Transverse colon (tissue), 4 donors: ENCODE data around the gene MED13. TPM values are rescaled to one million over a fixed set of nuclear protein-coding genes. Genes with fewer than 3 reads are reported as not detected.

Source experiments
- DNase-seq: peaks from one replicate; pipeline ENCODE4 v3.0.0-alpha.2; 2019
- H3K27ac ChIP-seq, 4 donors: fragments of 200-600 bp; sonication (generic); 2 replicates each; pipeline ENCODE4 v1.5.1; 2016 to 2018; ENCODE audit warnings: inconsistent platforms in 4 of 4
- H3K27me3 ChIP-seq: fragments of 200-600 bp; sonication (generic); 2 replicates; pipeline ENCODE4 v1.5.1; 2017; ENCODE audit warnings: inconsistent platforms
- H3K36me3 ChIP-seq, 4 donors: fragments of 200-600 bp; sonication (generic); 2 replicates each; pipeline ENCODE4 v1.5.1; 2017 to 2019; ENCODE audit warnings: inconsistent platforms in 4 of 4
- H3K4me1 ChIP-seq, 4 donors: fragments of 200-600 bp; sonication (generic); 2 replicates each; pipeline ENCODE4 v1.5.1; 2017 to 2020; ENCODE audit warnings: inconsistent platforms in 4 of 4
- H3K4me3 ChIP-seq, 4 donors: fragments of 200-600 bp; sonication (generic); 1 replicate in 1 of 4; 2 replicates in 3 of 4; pipeline versions ENCODE4 v1.5.1 to v1.6.1; 2017 to 2019; ENCODE audit warnings: inconsistent platforms in 4 of 4
- H3K9me3 ChIP-seq, 2 donors: fragments of 200-600 bp; sonication (generic); 2 replicates each; pipeline ENCODE4 v1.5.1; 2017 to 2019; ENCODE audit warnings: inconsistent platforms in 2 of 2
- EP300 ChIP-seq: sonication (generic); formaldehyde crosslinking; IDR thresholded peaks from one replicate; pipeline ENCODE4 v1.6.1; 2017; ENCODE audit warnings: antibody characterized with exemption, low read depth
- POLR2A ChIP-seq: fragments of 450-650 bp; IDR thresholded peaks from one replicate; pipeline ENCODE4 v1.6.1; 2016; ENCODE audit warnings: antibody characterized with exemption, mild to moderate bottlenecking, moderate library complexity
- POLR2AphosphoS5 ChIP-seq, 3 donors: sonication (generic); formaldehyde crosslinking; IDR thresholded peaks; one replicate each; pipeline ENCODE4 v1.6.1; 2016; ENCODE audit warnings: antibody characterized with exemption in 3 of 3
- WGBS, 2 donors: methylation state at CpG; one replicate each; pipeline ENCODE4 v1.1.5; 2018; ENCODE audit warnings: low coverage in 1 of 2; 5-methylcytosine and 5-hydroxymethylcytosine counted together
- in situ Hi-C, 4 donors: fragments of 200-750 bp; cut with MboI; loops; one replicate each; pipeline versions ENCODE4 v1.15.0 to v1.15.1; 2017; ENCODE audit warnings: low sequenced_read_pairs in 3 of 4, low pct_ligation_motif_present in 1 of 4, low pct_unique_long_range_greater_than_20kb in 1 of 4
- intact Hi-C: fragments of 100-400 bp; cut with DNase I; formaldehyde crosslinking; loops from one replicate; pipeline ENCODE4 v1.15.1; 2023; ENCODE audit warnings: low total_unique reads
- total RNA-seq, 4 donors: library from RNA; depleted of rRNA; stranded (reverse); fragments of >200 nt; gene quantifications; one replicate each; pipeline ENCODE4 v1.1.0, GENCODE V29; 2016
- TF ChIP-seq, protein P1 (sequence below), 5 experiments: fragments of 200-600 bp in 3 of 5; fragments of 450-650 bp in 2 of 5; sonication (generic) in 3 of 5; IDR thresholded peaks; 1 replicate in 2 of 5; 2 replicates in 3 of 5; pipeline ENCODE4 v1.5.1; 2016 to 2017; ENCODE audit warnings: antibody characterized with exemption in 5 of 5, inconsistent platforms in 3 of 5, mild to moderate bottlenecking in 2 of 5, moderate library complexity in 1 of 5

MED13 gene, protein sequence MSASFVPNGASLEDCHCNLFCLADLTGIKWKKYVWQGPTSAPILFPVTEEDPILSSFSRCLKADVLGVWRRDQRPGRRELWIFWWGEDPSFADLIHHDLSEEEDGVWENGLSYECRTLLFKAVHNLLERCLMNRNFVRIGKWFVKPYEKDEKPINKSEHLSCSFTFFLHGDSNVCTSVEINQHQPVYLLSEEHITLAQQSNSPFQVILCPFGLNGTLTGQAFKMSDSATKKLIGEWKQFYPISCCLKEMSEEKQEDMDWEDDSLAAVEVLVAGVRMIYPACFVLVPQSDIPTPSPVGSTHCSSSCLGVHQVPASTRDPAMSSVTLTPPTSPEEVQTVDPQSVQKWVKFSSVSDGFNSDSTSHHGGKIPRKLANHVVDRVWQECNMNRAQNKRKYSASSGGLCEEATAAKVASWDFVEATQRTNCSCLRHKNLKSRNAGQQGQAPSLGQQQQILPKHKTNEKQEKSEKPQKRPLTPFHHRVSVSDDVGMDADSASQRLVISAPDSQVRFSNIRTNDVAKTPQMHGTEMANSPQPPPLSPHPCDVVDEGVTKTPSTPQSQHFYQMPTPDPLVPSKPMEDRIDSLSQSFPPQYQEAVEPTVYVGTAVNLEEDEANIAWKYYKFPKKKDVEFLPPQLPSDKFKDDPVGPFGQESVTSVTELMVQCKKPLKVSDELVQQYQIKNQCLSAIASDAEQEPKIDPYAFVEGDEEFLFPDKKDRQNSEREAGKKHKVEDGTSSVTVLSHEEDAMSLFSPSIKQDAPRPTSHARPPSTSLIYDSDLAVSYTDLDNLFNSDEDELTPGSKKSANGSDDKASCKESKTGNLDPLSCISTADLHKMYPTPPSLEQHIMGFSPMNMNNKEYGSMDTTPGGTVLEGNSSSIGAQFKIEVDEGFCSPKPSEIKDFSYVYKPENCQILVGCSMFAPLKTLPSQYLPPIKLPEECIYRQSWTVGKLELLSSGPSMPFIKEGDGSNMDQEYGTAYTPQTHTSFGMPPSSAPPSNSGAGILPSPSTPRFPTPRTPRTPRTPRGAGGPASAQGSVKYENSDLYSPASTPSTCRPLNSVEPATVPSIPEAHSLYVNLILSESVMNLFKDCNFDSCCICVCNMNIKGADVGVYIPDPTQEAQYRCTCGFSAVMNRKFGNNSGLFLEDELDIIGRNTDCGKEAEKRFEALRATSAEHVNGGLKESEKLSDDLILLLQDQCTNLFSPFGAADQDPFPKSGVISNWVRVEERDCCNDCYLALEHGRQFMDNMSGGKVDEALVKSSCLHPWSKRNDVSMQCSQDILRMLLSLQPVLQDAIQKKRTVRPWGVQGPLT (N-terminal part only)
- 100 to 1,000 TPM in 3 of 4 donors, 10 to 100 TPM in 1; 75.0 to 131 (median 105) TPM for total RNA-seq

DNA sequence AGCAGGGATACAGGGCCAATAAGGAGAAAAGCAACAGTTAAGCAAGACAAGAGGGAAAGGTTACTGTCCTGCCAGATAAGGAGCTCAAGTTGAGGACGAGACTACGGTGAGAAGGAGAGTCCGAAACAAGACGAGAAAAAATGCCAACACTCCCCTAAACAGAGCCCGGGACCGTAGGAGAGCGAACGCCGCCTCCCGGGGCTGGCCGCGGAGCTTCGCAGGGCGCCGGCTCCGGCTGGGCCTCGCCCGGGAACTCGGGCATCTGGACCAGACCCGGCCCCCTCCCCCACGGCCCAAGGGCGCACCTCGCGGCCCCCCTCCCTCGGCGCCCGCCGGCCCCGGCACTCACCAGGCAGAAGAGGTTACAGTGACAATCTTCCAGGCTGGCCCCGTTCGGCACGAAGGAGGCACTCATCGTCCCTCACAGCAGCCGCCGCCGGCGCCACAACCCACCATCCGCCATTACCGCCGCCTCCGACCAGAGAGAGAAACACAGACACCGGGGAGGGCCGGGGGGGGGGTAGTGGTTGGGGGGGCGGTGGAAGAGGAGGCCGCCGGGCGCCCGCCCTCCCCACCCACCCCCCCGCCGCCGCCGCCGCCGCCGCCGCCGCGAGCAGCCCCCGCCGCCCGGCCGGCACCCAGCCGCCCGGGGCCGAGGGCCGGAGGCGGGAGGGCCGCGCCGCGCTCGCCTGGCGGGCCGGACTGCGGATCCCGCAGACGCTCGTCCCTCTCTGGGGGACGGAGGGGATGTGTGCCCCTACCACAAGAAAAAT, at the start of gene MED13:
Gene MED13 (minus strand): TSS at position 488 of the 773 bp plus-strand sequence. CDS start 73 bp downstream, at position 415.
- intact Hi-C loops: loop anchor here (2.0 kb wide), 1 partner anchor 136 kb away; no protein-coding TSS in a partner anchor

DNA sequence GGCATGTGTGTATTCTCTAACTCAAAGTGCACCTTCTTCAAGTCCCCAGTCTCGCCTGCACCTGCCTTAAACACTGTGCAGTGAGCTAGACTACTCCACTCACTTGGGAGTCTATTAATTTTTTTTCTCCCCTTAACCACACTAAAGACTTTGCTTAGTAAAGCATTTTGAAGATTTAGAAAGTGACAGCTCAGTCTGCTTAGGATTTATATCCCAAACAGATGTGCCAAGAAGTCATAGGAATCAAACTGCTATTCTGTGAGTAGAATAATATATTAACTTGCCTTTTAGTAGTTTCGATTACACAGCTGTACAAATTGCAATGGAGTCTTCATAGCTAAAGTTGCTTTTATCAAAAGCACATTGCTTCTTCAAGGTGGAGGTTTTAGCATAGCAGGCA, 47.2 kb upstream of the MED13 start:
- intact Hi-C loops (no loop called here), in situ Hi-C loops (loop anchor here in 1 of 4 donors (25.0 kb wide), 1 partner anchor 475 kb away; no protein-coding TSS in a partner anchor)
- no peak overlapping the region for H3K4me3 ChIP-seq
- H3K27ac ChIP-seq: peak overlapping the region; percentile 74 to 79 (median 77)
- H3K4me1 ChIP-seq: peaks cover 0 to 28% (median 13%) of the 10 kb centered on the region in 4 donors
- TF ChIP-seq POLR2AphosphoS5 (IDR thresholded peaks at IDR 0.05) (no peak), POLR2A (no peak), EP300 (no peak)
- TF ChIP-seq, protein P1, sequence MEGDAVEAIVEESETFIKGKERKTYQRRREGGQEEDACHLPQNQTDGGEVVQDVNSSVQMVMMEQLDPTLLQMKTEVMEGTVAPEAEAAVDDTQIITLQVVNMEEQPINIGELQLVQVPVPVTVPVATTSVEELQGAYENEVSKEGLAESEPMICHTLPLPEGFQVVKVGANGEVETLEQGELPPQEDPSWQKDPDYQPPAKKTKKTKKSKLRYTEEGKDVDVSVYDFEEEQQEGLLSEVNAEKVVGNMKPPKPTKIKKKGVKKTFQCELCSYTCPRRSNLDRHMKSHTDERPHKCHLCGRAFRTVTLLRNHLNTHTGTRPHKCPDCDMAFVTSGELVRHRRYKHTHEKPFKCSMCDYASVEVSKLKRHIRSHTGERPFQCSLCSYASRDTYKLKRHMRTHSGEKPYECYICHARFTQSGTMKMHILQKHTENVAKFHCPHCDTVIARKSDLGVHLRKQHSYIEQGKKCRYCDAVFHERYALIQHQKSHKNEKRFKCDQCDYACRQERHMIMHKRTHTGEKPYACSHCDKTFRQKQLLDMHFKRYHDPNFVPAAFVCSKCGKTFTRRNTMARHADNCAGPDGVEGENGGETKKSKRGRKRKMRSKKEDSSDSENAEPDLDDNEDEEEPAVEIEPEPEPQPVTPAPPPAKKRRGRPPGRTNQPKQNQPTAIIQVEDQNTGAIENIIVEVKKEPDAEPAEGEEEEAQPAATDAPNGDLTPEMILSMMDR (IDR thresholded peaks at IDR 0.05): no peak
- no peaks in the 10 kb centered on the region for H3K36me3 ChIP-seq
- no peak for DNase-seq
- no peaks in the 10 kb centered on the region for H3K9me3 ChIP-seq
- H3K27me3 ChIP-seq: no peaks in the 10 kb centered on the region
- WGBS, 2 donors: 79% methylated on average over 2 of the region's 2 CpGs

More for the DNA sequence above, at the start of gene MED13:
- Histone ChIP-seq H3K27me3 (no peaks in the 10 kb centered on the region), H3K4me1 (peaks cover 3 to 41% (median 29%) of the 10 kb centered on the region in 4 donors), H3K4me3 (peak within 1 kb of the TSS; percentile 95 to 99 (median 99)), H3K9me3 (no peaks in the 10 kb centered on the region), H3K27ac (peak within 1 kb of the TSS; percentile 99 to 100 (median 100)), H3K36me3 (peaks cover 0 to 8% (median 0%) of the 10 kb centered on the region in 4 donors)
- peak; percentile 71 for DNase-seq
- TF ChIP-seq EP300: no peak
- TF ChIP-seq, protein P1 (IDR thresholded peaks at IDR 0.05): no peak
- no peak for TF ChIP-seq POLR2AphosphoS5 (IDR thresholded peaks at IDR 0.05)
- no peak for TF ChIP-seq POLR2A
- in situ Hi-C loops: loop anchor here in 1 of 4 donors (10.0 kb wide), 2 partner anchors 130 to 200 kb away; partner anchors contain the start of gene BRIP1
- WGBS, 2 donors: 1% methylated on average over 24 to 66 of the region's 79 CpGs

DNA sequence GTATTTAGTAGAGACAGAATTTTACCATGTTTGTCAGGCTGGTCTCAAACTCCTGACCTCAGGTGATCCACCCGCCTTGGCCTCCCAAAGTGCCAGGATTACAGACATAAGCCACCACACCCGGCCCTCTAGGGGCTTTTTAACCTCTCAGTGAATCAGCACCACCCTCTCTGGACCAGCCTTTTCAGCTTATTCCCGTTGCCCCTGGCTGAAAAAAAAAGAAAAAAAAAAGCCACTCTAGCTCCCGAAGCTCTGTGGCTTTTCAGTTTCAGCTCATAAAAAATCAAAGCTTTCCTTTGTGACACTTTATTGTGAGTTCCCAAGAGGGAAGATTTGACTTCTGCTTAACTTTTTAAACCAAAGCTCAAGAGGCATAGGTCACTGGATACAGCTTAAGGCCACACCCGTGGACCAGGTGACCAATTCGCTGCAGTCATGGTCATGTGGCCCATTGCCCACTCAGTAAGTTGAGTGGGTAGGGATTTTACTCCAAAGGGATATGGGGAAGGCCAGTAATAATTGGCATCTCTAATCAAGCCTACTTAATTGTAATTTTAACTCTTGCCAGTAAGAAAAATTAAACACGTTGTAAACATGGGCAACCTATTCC, 46.6 kb upstream of the MED13 start:
- in situ Hi-C loops: loop anchor here in 1 of 4 donors (25.0 kb wide), 1 partner anchor 474 kb away; no protein-coding TSS in a partner anchor
- intact Hi-C loops: no loop called here
- no peaks in the 10 kb centered on the region for H3K27me3 ChIP-seq
- peak overlapping the region in 1 of 4 donors; percentile 2 for H3K4me3 ChIP-seq
- H3K36me3 ChIP-seq: no peaks in the 10 kb centered on the region
- no peaks in the 10 kb centered on the region for H3K9me3 ChIP-seq
- TF ChIP-seq POLR2AphosphoS5 (IDR thresholded peaks at IDR 0.05): no peak
- peak; percentile 50 for DNase-seq
- H3K4me1 ChIP-seq: peaks cover 0 to 28% (median 13%) of the 10 kb centered on the region in 4 donors
- WGBS, 2 donors: 37% methylated on average over 5 to 7 of the region's 7 CpGs
- H3K27ac ChIP-seq: peak overlapping the region; percentile 74 to 79 (median 77)
